HG03159 (cell line): ENCODE results near the gene CSNK1D.
"Not testable (repeated sequence)": the region's sequence is repeated elsewhere in the genome, so short reads cannot be mapped to it uniquely, and the experiment has no call there.

Source experiments
- ATAC-seq: cut with Tn5 transposase; IDR thresholded peaks from one replicate; pipeline ENCODE4 v1.9.1; 2021; ENCODE audit warnings: mild to moderate bottlenecking, moderate library complexity; ENCODE audit not compliant: unreplicated experiment

Gene CSNK1D

GRCh38 chr17:82195675-82196672 is 77.5 kb downstream of the CSNK1D start:
- ATAC-seq = no peak

GRCh38 chr17:82194765-82195164 is 78.7 kb downstream of the CSNK1D start:
- ATAC-seq = no peak

GRCh38 chr17:82193520-82194220 is 79.8 kb downstream of the CSNK1D start:
- no peak for ATAC-seq

- not testable (repeated sequence) for ATAC-seq
These were observed 80.5 kb downstream of the CSNK1D start for GRCh38 chr17:82193050-82193449.
